Heart right ventricle (tissue), 16 donors: ENCODE data around the gene RAB25. TPM values are rescaled to one million over a fixed set of nuclear protein-coding genes. Genes with fewer than 3 reads are reported as not detected.
A peak's percentile ranks its signal among the peaks of the same experiment; 100 is the strongest.

Experiments
- ATAC-seq, 8 donors: fragments of 200-7000 bp; cut with Tn5 transposase; one replicate each; pipeline ENCODE4 v1.9.1; 2020; ENCODE audit warnings: mild to moderate bottlenecking in 8 of 8, moderate library complexity in 8 of 8, moderate number of reproducible peaks in 1 of 8
- DNase-seq, 2 donors: peaks; one replicate each; pipeline ENCODE4 v3.0.0-alpha.2; 2020
- H3K27ac ChIP-seq, 10 donors: fragments of 200-600 bp; sonication (generic) in 2 of 10; one replicate each; pipeline versions ENCODE4 v1.5.0 to v1.8.0; 2020 to 2022; ENCODE audit warnings: mild to moderate bottlenecking in 3 of 10
- H3K27me3 ChIP-seq, 7 donors: fragments of 200-600 bp; one replicate each; pipeline ENCODE4 v1.8.0; 2021 to 2022; ENCODE audit warnings: mild to moderate bottlenecking in 2 of 7
- H3K36me3 ChIP-seq, 9 donors: fragments of 200-600 bp; sonication (generic) in 1 of 9; one replicate each; pipeline versions ENCODE4 v1.5.0 to v1.8.0; 2020 to 2022; ENCODE audit warnings: mild to moderate bottlenecking in 2 of 9
- H3K4me1 ChIP-seq, 9 donors: fragments of 200-600 bp; sonication (generic) in 1 of 9; one replicate each; pipeline versions ENCODE4 v1.5.0 to v1.8.0; 2020 to 2022; ENCODE audit warnings: mild to moderate bottlenecking in 4 of 9
- H3K4me3 ChIP-seq, 10 donors: fragments of 200-600 bp; sonication (generic) in 2 of 10; one replicate each; pipeline versions ENCODE4 v1.5.0 to v1.8.0; 2020 to 2022; ENCODE audit warnings: mild to moderate bottlenecking in 7 of 10, moderate library complexity in 2 of 10
- H3K9me3 ChIP-seq, 11 donors: fragments of 200-600 bp in 10 of 11; sonication (generic) in 2 of 11; one replicate each; pipeline versions ENCODE4 v1.5.0 to v1.8.0; 2013 to 2022; ENCODE audit warnings: mild to moderate bottlenecking in 2 of 11, control low read depth in 1 of 11, moderate library complexity in 1 of 11
- CTCF ChIP-seq, 9 donors: fragments of 200-600 bp; sonication (generic) in 2 of 9; IDR thresholded peaks; one replicate each; pipeline versions ENCODE4 v1.5.0 to v1.8.0; 2021 to 2022; ENCODE audit warnings: antibody characterized with exemption in 9 of 9, mild to moderate bottlenecking in 5 of 9, moderate library complexity in 1 of 9
- WGBS, 2 donors: extraction: QIAGEN DNeasy Blood & Tissue Kit; methylation state at CpG; one replicate each; pipeline ENCODE4 v1.1.7; 2013; ENCODE audit warnings: inconsistent platforms in 1 of 2; 5-methylcytosine and 5-hydroxymethylcytosine counted together
- intact Hi-C, 10 donors: fragments of 100-400 bp; cut with DNase I; formaldehyde crosslinking; loops; one replicate each; pipeline versions ENCODE4 v1.11.1 to v1.14.2; 2022
- polyA plus RNA-seq, 2 donors: library from polyadenylated mRNA; stranded (reverse); fragments of 200-250 nt; gene quantifications; one replicate each; pipeline ENCODE4 v1.2.3, GENCODE V29; 2013
- total RNA-seq, 10 donors: library from RNA; stranded (reverse); fragmentation: NEBNext Ultra II Directional in 3 of 10; extraction: Animal tissue kit (Norgen Biotek cat#: 25700) in 3 of 10; gene quantifications; one replicate each; pipeline versions ENCODE4 v1.2.1 to v1.2.4, GENCODE V29; 2021 to 2023
- donor health status: Arrhythmogenic right ventricular cardiomyopathy.
- donor health status: ischemic (EF 13 %, LVEDD 7.1; RV severe dilation, severe dysfunction).
- donor health status: healthy with polysubstance abuse.
- donor health status: DM: no; HTN: yes; CAD: no.
- donor health status: DM: no; HTN: no; CAD: no.
- donor health status: ischemic (EF 25% LVEDD 6.9; RV normal size, moderate dysfunction).
- donor health status: ischemic (EF 25% LVEDD 5.7; RV mildly dilated, moderate dysfunction).
- donor health status: healthy.
- donor health status: DM: yes; HTN: yes; CAD: no.
- donor health status: Ischemic cardiomyopathy.
- donor health status: ischemic (EF 35%, LVEDD 5.7; RV mildly dilated, moderate dysfunction).
- donor health status: nonischemic (EF 11% LVEDD 7.7; RV severe dilation, severe dysfunction).
- donor health status: DM: yes; HTN: yes; CAD: no.
- donor health status: PGD.
- donor health status: ischemic (EF 29% LVEDD 5.4; RV normal size, mild dysfunction).
- donor health status: nonischemic (EF 23%, LVEDD 6.1; RV moderate dilation, normal function).

The RAB25 gene
- total and polyA plus RNA-seq, 12 donors: 0.17 to 0.50 TPM; not detected in 10

- H3K9me3 ChIP-seq: no peaks in the 10 kb centered on the region
- H3K4me1 ChIP-seq: peaks cover 40 to 68% (median 59%) of the 10 kb centered on the region in 9 donors
- 88% methylated on average over 3 of the region's 3 CpGs for WGBS, 2 donors
- no peak overlapping the region for H3K4me3 ChIP-seq
- DNase-seq: no peak
- no peak overlapping the region for H3K27ac ChIP-seq
- H3K36me3 ChIP-seq: no peaks in the 10 kb centered on the region
- intact Hi-C loops: loop anchor here in 1 of 10 donors (5.0 kb wide), 1 partner anchor 33 kb away; no protein-coding TSS in a partner anchor
- no peak for TF ChIP-seq CTCF (IDR thresholded peaks at IDR 0.05)
- no peaks in the 10 kb centered on the region for H3K27me3 ChIP-seq
- ATAC-seq: no peak
Measured at GRCh38 chr1:156099282-156099681, 38.3 kb downstream of the RAB25 start.

GRCh38 chr1:156100205-156100995 lies 39.4 kb downstream of the RAB25 start:
- no peak overlapping the region for H3K4me3 ChIP-seq
- DNase-seq (no peak), ATAC-seq (no peak)
- no peak for TF ChIP-seq CTCF (IDR thresholded peaks at IDR 0.05)
- no peaks in the 10 kb centered on the region for H3K27me3 ChIP-seq
- no peaks in the 10 kb centered on the region for H3K36me3 ChIP-seq
- peak overlapping the region in 3 of 10 donors; percentile 6 to 20 (median 7) for H3K27ac ChIP-seq
- WGBS, 2 donors: 65 to 66% methylated on average over 4 of the region's 4 CpGs
- peaks cover 51 to 79% (median 70%) of the 10 kb centered on the region in 9 donors for H3K4me1 ChIP-seq
- H3K9me3 ChIP-seq: no peaks in the 10 kb centered on the region
- intact Hi-C loops: no loop called here

- H3K36me3 ChIP-seq: no peaks in the 10 kb centered on the region
- no peak overlapping the region for H3K4me3 ChIP-seq
- WGBS, 2 donors: 52 to 75% methylated on average over 6 of the region's 6 CpGs
- H3K27ac ChIP-seq: peak overlapping the region in 9 of 10 donors; percentile 92 to 98 (median 95)
- no peaks in the 10 kb centered on the region for H3K9me3 ChIP-seq
- H3K27me3 ChIP-seq: no peaks in the 10 kb centered on the region
- ATAC-seq: no peak
- peak in 1 of 2 donors; percentile 61 for DNase-seq
- intact Hi-C loops: no loop called here
- no peak for TF ChIP-seq CTCF (IDR thresholded peaks at IDR 0.05)
- H3K4me1 ChIP-seq: peaks cover 50 to 79% (median 71%) of the 10 kb centered on the region in 9 donors
Measured at GRCh38 chr1:156101880-156102279, 40.9 kb downstream of the RAB25 start.

- H3K4me3 ChIP-seq: no peak overlapping the region
Measured at GRCh38 chr1:156102633-156103511, 41.9 kb downstream of the RAB25 start.

More at GRCh38 chr1:156102633-156103511, 41.9 kb downstream of the RAB25 start:
- no peak for TF ChIP-seq CTCF (IDR thresholded peaks at IDR 0.05)
- H3K4me1 ChIP-seq: peaks cover 47 to 79% (median 71%) of the 10 kb centered on the region in 9 donors
- peak in 1 of 8 donors; percentile 3 for ATAC-seq
- peak overlapping the region; percentile 79 to 98 (median 95) for H3K27ac ChIP-seq
- H3K9me3 ChIP-seq: no peaks in the 10 kb centered on the region
- H3K27me3 ChIP-seq: no peaks in the 10 kb centered on the region
- peak in 1 of 2 donors; percentile 57 for DNase-seq
- 58 to 61% methylated on average over 16 of the region's 16 CpGs for WGBS, 2 donors
- intact Hi-C loops: no loop called here
- H3K36me3 ChIP-seq: no peaks in the 10 kb centered on the region
